NCI-H2081 treated with DMSO at 0.1 percent for 48 hours (cell line): ENCODE results near the gene KRT80.

Source experiments
- DNase-seq: peaks from one replicate; lab custom pipeline; 2025; lab: John Stamatoyannopoulos, UW

KRT80 gene

GRCh38 chr12:52228931-52229330 is 37.1 kb upstream of the KRT80 start:
- DNase-seq, result no peak

- DNase-seq, result no peak
These were observed 36.6 kb upstream of the KRT80 start for GRCh38 chr12:52228366-52228765.

DNA sequence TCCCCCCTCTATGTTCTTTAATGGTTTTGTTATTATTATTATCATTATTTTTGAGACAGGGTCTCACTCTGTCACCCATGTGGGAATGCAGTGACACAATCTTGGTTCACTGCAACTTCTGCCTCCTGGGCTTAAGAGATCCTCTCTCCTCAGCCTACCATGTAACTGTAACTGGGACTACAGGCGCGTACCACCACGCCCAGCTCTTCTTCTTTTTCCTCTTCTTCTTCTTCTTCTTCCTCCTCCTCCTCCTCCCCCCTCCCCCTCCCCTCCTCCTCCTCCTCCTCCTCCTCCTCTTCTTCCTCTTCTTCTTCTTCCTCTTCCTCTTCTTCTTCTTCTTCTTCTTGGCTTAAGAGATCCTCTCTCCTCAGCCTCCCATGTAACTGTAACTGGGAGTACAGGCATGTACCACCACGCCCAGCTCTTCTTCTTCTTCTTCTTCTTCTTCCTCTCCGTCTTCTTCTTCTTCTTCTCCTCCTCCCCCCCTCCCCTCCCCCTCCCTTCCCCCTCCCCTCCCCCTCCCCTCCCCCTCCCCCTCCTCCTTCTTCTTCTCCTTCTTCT is 35.9 kb upstream of the KRT80 start:
- DNase-seq, result no peak

DNA sequence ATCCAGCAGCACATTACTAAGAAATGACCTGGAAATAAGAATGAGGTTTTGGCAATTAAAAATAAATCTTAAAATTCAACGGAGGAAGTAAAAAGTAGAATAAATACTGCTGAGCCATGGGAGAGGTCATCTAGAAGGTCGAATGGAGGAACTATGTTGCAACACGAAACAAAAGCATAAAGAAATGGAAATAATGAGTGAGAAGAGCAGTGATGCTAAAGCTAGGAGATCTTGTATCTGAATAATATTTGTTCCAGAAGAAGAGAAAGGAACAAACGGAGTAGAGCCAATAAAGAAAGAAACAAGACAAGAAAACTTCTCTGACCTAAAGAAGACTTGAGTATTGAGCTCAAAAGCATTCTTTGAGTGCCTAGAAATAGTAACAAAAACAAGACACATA is 34.6 kb upstream of the KRT80 start:
- DNase-seq, result no peak

DNA sequence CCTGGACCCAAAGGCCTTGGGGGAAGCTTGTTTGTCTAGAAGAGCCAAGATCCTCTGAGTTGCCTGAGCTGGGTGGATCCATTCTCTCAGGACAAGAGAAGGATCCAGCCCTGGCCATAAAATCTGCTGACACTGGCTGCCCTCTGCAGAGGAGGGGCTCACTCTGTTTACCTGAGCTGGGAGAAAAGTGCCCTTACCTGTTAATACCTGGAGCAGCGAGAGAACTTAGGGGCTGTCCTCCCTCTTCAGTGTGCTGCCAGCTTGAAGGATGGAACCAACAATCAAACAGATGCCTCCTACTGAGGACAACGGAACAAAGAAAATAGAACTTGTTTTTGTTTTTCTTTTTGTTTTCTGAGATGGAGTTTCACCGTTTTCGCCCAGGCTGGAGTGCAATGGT is 33.9 kb upstream of the KRT80 start:
- DNase-seq, result no peak

GRCh38 chr12:52224151-52224550 is 32.3 kb upstream of the KRT80 start:
- DNase-seq, result no peak

DNA sequence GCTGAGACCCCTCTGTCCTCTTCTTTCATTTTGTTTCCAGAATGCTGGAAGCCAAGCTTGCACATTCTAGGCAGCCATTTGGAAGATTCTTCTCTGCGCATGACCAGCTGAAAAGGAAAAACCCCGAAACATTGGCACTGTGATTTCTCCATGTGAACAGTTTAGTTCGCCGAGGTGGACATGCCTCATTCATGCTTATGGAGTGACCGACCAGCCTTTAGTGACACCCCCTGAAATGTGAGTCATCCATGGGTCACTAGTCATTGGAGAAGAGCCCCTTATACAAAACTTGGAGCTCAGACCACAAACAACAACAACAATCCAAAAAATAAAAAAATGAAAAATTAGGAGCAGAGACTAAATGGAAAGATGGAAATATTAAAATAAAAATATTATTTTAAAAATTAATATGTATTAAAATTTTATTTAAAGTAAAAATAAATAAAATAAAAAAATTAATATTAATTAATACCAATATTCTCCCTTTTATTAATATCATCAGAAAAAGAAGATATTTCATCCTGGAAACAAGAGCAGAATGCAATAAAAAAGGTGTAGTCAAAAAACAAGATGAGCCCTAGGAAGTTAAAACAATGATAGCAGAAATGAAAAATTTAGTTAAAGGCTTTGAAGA is 31.7 kb upstream of the KRT80 start:
- DNase-seq, result no peak

- DNase-seq, result no peak
These were observed 30.9 kb upstream of the KRT80 start for GRCh38 chr12:52222692-52223091.

DNA sequence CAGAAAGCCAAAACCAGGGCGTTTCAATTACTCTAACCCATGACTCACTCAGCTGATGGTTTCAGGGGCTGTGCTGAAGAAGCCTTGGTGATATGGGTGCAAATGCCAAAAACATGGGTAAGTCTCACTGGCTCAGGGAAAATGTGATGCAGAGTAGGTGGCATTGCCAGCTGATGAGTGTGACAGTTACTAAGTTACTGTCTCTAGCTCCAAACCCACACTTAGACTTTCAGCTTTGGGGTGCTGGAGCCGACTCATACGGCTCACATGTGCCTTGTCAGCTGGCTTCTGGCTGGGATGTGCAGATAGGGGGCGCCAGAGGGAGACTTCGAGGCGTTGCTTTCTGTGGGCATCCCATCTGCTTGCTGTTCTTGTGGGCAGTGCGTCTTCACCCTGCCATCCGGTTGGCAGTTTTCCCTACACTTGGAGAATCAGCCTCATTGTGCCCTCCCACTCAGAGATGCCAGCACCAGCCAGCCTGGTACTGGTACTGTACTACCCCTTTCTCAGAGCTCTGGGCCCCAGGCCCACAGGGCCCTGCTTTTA is 30.2 kb upstream of the KRT80 start:
- no peak for DNase-seq

DNA sequence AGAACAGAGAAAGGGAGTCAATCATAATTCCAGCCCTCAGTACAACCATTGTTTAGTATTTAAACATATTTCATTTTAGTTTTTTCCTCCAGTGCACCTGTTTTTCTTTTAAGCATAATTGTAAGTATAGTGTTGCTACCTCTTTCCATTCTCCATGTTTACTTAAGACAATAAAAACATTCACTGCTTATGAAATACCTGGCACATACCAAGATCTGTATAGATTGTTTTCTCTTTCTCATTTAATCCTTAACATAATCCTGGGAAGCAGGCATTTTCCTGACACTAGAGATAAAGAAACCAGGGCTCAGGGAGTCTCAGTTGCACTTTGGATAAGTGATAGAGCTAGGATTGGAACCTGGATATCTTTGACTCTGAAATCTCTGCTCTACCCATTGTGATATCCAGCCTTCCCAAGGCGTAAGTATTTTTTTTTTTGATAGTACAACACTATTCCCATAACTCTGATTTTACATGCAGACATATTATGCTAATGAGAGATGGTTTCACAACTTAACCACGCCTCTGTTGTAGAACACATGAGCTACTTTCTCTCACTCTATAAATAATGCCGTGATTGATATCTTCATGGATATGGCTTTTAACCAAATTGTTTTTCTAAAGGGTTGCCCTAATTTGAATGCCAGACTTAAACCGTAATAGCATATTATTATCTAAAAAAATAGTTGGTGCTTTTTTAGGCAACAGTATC is 29.4 kb upstream of the KRT80 start:
- no peak for DNase-seq

GRCh38 chr12:52220477-52220876 is 28.7 kb upstream of the KRT80 start:
- DNase-seq, result no peak

DNA sequence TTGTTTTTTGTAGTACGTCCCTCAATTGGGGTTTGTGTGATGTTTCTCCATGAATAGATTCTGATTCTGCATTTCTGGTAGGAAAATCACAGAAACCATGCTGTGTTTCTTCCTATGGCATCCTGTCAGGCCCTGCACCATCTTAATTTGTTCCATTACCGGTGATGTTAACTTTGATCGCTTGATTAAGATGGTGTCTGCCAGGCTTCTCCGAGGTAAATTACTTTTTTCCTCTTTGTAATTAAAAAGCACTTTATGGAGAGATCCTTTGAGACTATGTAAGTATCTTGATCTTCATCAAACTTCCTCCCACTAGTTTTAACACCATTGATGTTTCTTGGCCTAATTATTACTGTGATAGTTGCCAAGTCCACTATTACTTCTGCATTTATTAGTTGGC is 26.2 kb upstream of the KRT80 start:
- DNase-seq, result no peak

DNA sequence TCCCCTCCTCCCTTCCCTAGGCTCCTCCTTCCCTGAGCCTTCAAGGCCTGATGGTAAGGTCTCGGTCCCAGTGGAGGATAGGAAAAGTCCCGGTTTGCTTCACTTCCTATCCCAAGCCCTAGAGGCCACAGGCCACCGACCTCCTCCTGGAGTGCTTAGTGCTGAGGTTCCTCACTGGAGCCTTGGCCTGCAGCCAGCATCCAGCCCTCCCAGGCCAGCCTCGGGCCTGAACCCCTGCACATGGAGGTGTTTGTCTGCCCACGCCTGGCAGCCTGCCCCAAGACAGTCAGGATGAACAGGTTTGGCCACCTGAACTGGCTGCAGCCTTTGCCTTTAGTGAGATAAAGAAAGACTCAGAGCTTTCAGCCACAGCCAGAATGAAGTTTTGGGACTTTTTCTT is 25.4 kb upstream of the KRT80 start:
- DNase-seq, result no peak

- DNase-seq, result no peak
These were observed 25.0 kb upstream of the KRT80 start for GRCh38 chr12:52216807-52217206.

DNA sequence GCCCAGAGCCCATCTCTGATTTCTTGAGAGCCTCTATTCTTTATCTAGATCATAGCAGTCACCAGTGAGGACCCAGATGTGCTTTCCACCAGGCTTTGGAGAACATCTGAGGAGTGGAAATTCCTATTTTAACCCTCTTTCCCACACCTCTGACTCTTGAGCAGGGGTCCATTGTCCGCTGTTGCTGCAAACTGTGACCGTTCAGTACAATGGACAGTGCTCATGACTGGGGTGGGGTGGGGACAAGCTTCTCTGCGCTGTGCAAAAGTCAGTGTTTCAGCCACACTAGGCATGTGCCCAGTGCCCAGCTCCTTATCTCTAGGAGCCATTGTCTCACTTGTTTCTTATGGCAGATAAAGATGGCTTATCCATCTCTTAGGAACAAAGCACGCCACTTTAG is 24.3 kb upstream of the KRT80 start:
- no peak for DNase-seq

- no peak for DNase-seq
These were observed 23.8 kb upstream of the KRT80 start for GRCh38 chr12:52215587-52216031.

GRCh38 chr12:52214421-52214802 is 22.6 kb upstream of the KRT80 start:
- DNase-seq, result no peak

GRCh38 chr12:52213564-52214420 is 22.0 kb upstream of the KRT80 start:
- no peak for DNase-seq

DNA sequence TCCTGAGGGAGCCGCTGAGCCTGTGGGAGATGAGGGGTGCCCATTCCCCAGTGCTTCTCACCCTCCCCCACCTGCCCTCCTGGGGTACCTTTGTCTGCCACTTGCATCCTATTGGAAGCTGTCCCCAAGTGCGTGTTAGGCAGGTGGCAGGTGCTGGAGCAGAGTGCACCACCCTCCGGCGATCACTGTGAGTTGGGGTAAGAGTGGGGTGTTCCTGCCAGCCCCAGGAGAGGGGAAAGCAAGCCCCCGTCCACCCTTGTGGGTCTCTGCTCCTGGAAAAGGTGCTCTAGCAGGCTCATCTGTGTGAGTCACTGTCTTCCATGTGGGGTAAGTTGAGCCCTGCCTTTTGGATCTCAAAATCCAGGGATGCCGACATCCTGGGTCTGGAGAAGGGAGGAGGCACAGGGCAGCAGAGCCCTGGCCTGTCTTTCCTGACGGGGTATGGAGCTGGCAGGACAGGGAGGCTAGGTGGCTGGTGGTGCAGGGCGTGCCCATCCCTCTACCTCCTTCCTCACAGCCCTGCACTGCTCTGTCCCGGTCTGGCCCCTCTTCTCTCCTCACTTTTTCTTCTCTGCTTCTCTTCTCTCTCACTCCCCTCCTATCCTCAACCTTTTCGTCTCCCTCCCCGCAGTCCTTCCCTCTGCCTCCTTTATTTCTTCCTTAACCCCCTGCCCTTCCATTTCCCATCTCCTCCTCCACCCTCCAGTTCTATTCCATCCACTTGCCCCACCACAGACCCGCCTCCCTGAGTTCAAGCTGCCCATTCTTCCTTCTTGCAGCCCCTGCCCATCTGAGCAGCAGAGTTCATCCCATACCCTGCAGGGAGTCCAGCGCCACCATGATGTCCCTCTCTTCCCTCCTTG is 21.1 kb upstream of the KRT80 start:
- no peak for DNase-seq

GRCh38 chr12:52211716-52212585 is 20.1 kb upstream of the KRT80 start:
- DNase-seq, result no peak
